Lung (tissue), 12 donors: Measurements from ENCODE around the gene ALOX12B. TPM values are rescaled to one million over a fixed set of nuclear protein-coding genes. Genes with fewer than 3 reads are reported as not detected.

Experiments used
- ATAC-seq: fragments of 200-7000 bp; cut with Tn5 transposase; one replicate; pipeline ENCODE4 v1.9.1; 2020; ENCODE audit warnings: moderate number of reproducible peaks; ENCODE audit not compliant: insufficient read depth, low FRiP score
- DNase-seq, 3 donors: peaks; one replicate each; pipeline ENCODE4 v3.0.0-alpha.2; 2013 to 2017
- H3K27ac ChIP-seq, 2 donors: one replicate each; pipeline ENCODE4 v1.5.1; 2013; ENCODE audit warnings: mild to moderate bottlenecking in 2 of 2, moderate library complexity in 2 of 2, control low read depth in 1 of 2, inconsistent platforms in 1 of 2, low read depth in 1 of 2, low read length in 1 of 2
- H3K27me3 ChIP-seq, 3 donors: one replicate each; pipeline ENCODE4 v1.5.1; 2013; ENCODE audit warnings: low read length in 2 of 3; ENCODE audit not compliant: control insufficient read depth in 3 of 3, insufficient read depth in 3 of 3
- H3K36me3 ChIP-seq, 4 donors: one replicate each; pipeline ENCODE4 v1.5.1; 2013; ENCODE audit warnings: low read length in 4 of 4, mild to moderate bottlenecking in 1 of 4, moderate library complexity in 1 of 4; ENCODE audit not compliant: control insufficient read depth in 4 of 4, insufficient read depth in 4 of 4
- H3K4me1 ChIP-seq, 5 donors: one replicate each; pipeline ENCODE4 v1.5.1; 2013; ENCODE audit warnings: low read length in 5 of 5, mild to moderate bottlenecking in 2 of 5, moderate library complexity in 1 of 5; ENCODE audit not compliant: control insufficient read depth in 5 of 5, insufficient read depth in 5 of 5
- H3K4me3 ChIP-seq: one replicate; pipeline ENCODE4 v1.5.1; 2013; ENCODE audit warnings: mild to moderate bottlenecking, control low read depth, moderate library complexity
- H3K9ac ChIP-seq, 2 donors: one replicate each; pipeline ENCODE4 v1.5.1; 2013; ENCODE audit warnings: low read length in 2 of 2, control low read depth in 1 of 2; ENCODE audit not compliant: insufficient read depth in 1 of 2
- H3K9me3 ChIP-seq, 4 donors: one replicate each; pipeline ENCODE4 v1.5.1; 2013; ENCODE audit warnings: low read length in 3 of 4, mild to moderate bottlenecking in 1 of 4, moderate library complexity in 1 of 4; ENCODE audit not compliant: control insufficient read depth in 4 of 4, insufficient read depth in 3 of 4
- CTCF ChIP-seq: IDR thresholded peaks from 2 replicates; pipeline ENCODE4 v1.5.1; 2012; ENCODE audit warnings: mild to moderate bottlenecking; ENCODE audit errors: control extremely low read depth, extremely low read depth
- WGBS, 2 donors: extraction: QIAGEN DNeasy Blood & Tissue Kit; methylation state at CpG; one replicate each; pipeline ENCODE4 v1.1.7; 2013; 5-methylcytosine and 5-hydroxymethylcytosine counted together
- polyA plus RNA-seq, 2 donors: library from polyadenylated mRNA; stranded (reverse); fragments of 200-250 nt; gene quantifications; one replicate each; pipeline ENCODE4 v1.2.1, GENCODE V29; 2013
- total RNA-seq, 2 donors: library from RNA; depleted of rRNA in 1 of 2; stranded (reverse); fragments of >200 nt in 1 of 2; gene quantifications; one replicate each; pipeline ENCODE4 v1.2.1, GENCODE V29; 2014 to 2021
- donor health status: control.
- donor health status: control.
- donor health status: Bipolar disorder and iron deficiency.
- donor health status: healthy.
- donor health status: DM: yes; HTN: yes; CAD: no.

Gene ALOX12B
- total and polyA plus RNA-seq, 4 donors, result 0.06 to 0.48 (median 0.46) TPM; not detected in 1

GRCh38 chr17:8089728-8090127 is 2.2 kb upstream of the ALOX12B start:
- H3K27me3 ChIP-seq, result peaks cover 0 to 27% (median 8%) of the 10 kb centered on the region in 3 donors

GRCh38 chr17:8087952-8088230 is 375 bp upstream of the ALOX12B start:
- DNase-seq, result no peak
- TF ChIP-seq CTCF, result no peak

More at GRCh38 chr17:8089728-8090127, 2.2 kb upstream of the ALOX12B start:
- Histone ChIP-seq H3K9me3 (no peaks in the 10 kb centered on the region), H3K9ac (no peak overlapping the region), H3K36me3 (no peaks in the 10 kb centered on the region), H3K4me1 (no peaks in the 10 kb centered on the region), H3K27ac (no peak overlapping the region), H3K4me3 (no peak overlapping the region)
- TF ChIP-seq CTCF, result no peak
- no peak for ATAC-seq
- no peak for DNase-seq
- WGBS, 2 donors, result 66 to 79% methylated on average over 6 of the region's 6 CpGs

GRCh38 chr17:8084250-8084649 is 3.3 kb downstream of the ALOX12B start:
- H3K9ac ChIP-seq, result no peak overlapping the region
- peaks cover 0 to 8% (median 0%) of the 10 kb centered on the region in 5 donors for H3K4me1 ChIP-seq
- no peak for TF ChIP-seq CTCF
- WGBS, 2 donors, result 79 to 85% methylated on average over 6 of the region's 6 CpGs
- no peaks in the 10 kb centered on the region for H3K36me3 ChIP-seq
- DNase-seq (no peak), ATAC-seq (no peak)
- H3K4me3 ChIP-seq, result no peak overlapping the region
- peaks cover 0 to under 1% (median 0%) of the 10 kb centered on the region in 4 donors for H3K9me3 ChIP-seq
- no peak overlapping the region for H3K27ac ChIP-seq
- peaks cover 0 to 47% (median 31%) of the 10 kb centered on the region in 3 donors for H3K27me3 ChIP-seq

More at GRCh38 chr17:8087952-8088230, 375 bp upstream of the ALOX12B start:
- H3K36me3 ChIP-seq, result no peaks in the 10 kb centered on the region
- no peak for ATAC-seq
- no peak overlapping the region for H3K27ac ChIP-seq
- WGBS, 2 donors, result 74 to 80% methylated on average over 5 of the region's 5 CpGs
- H3K9ac ChIP-seq, result no peak overlapping the region
- H3K4me3 ChIP-seq, result no peak overlapping the region
- H3K27me3 ChIP-seq, result peaks cover 0 to 32% (median 12%) of the 10 kb centered on the region in 3 donors
- no peaks in the 10 kb centered on the region for H3K9me3 ChIP-seq
- no peaks in the 10 kb centered on the region for H3K4me1 ChIP-seq

- TF ChIP-seq CTCF, result no peak
- Histone ChIP-seq H3K27me3 (peaks cover 0 to 50% (median 38%) of the 10 kb centered on the region in 3 donors), H3K27ac (no peak overlapping the region), H3K9ac (no peak overlapping the region), H3K4me3 (no peak overlapping the region), H3K4me1 (peaks cover 0 to 10% (median 0%) of the 10 kb centered on the region in 5 donors), H3K9me3 (peaks cover 0 to 2% (median 0%) of the 10 kb centered on the region in 4 donors), H3K36me3 (no peaks in the 10 kb centered on the region)
- ATAC-seq, result no peak
- DNase-seq, result no peak
- WGBS, 2 donors, result 68 to 82% methylated on average over 10 of the region's 10 CpGs
Observed at GRCh38 chr17:8082292-8082691, 5.2 kb downstream of the ALOX12B start.
